Hepatocyte (in vitro differentiated cells): ENCODE data around the gene LBHD1.

Experiments used
- CTCF ChIP-seq: fragments of 200-600 bp; sonication (generic); IDR thresholded peaks from 2 replicates; pipeline ENCODE4 v1.5.1; 2016; ENCODE audit warnings: antibody characterized with exemption, mild to moderate bottlenecking; ENCODE audit not compliant: poor library complexity
- EZH2phosphoT487 ChIP-seq: fragments of 200-600 bp; sonication (generic); IDR thresholded peaks from one replicate; pipeline ENCODE4 v1.6.1; 2018; ENCODE audit warnings: antibody characterized with exemption, mild to moderate bottlenecking, low read depth, moderate library complexity; ENCODE audit not compliant: unreplicated experiment, severe bottlenecking

- TF ChIP-seq CTCF, result no peak
- no peak for TF ChIP-seq EZH2phosphoT487
Observed at GRCh38 chr11:62719302-62719978, 47.4 kb upstream of the LBHD1 start.
